ENCODE data around the gene RBM44.

Gene RBM44

DNA sequence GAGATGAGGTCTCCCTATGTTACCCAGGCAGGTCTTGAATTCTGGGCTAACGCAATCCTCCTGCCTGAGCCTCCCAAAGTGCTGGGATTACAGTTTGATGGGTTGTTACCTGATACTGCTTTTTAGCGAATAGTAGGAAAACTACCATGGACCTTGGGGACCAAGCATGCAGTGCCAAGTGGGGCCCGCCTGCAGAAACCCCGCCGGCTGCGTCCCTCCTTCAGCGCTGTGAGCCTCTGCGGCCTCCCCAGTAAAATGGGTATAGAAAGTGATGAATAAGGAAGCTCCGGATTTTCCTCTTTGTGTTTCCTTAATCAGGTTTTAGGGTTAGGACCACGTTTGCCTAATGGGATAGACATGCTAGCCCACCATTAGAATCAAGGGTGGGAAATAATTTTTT lies 91.2 kb downstream of the RBM44 start:
- no peak for DNase-seq

Measured in retina (tissue), 1 donor.